ENCODE data around the gene ASTE1. TPM values are rescaled to one million over a fixed set of nuclear protein-coding genes. Genes with fewer than 3 reads are reported as not detected.

Gene ASTE1
- total RNA-seq, 3 donors from 2014 or later, result 9.4 to 15.3 (median 10.4) TPM

DNA sequence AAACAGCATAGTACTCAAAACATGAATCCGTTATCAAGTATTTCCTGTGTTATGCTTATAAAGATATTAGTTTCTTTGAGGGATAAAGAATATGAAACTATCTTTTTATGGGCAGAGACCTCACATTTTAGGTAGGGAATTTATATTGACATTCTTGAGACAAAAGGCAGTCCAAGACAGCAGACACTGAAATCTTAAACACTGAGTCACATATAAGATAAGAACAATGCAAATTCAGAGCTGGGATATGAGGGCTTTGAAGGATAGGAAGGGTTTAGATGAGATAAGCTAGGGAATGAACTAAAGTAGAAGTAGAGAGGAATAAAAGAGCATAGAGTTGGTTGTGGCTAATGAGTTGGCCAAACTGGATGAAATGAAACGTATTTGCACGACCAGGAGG, 58.4 kb downstream of the ASTE1 start:
- no peaks in the 10 kb centered on the region for H3K4me1 ChIP-seq (ENCODE audit: low read depth)
- no peak overlapping the region for H3K4me3 ChIP-seq
- intact Hi-C loops (cut with DNase I, micrococcal nuclease), result no loop called here
- ATAC-seq, result no peak
- no peak for DNase-seq
- TF ChIP-seq, protein P1, sequence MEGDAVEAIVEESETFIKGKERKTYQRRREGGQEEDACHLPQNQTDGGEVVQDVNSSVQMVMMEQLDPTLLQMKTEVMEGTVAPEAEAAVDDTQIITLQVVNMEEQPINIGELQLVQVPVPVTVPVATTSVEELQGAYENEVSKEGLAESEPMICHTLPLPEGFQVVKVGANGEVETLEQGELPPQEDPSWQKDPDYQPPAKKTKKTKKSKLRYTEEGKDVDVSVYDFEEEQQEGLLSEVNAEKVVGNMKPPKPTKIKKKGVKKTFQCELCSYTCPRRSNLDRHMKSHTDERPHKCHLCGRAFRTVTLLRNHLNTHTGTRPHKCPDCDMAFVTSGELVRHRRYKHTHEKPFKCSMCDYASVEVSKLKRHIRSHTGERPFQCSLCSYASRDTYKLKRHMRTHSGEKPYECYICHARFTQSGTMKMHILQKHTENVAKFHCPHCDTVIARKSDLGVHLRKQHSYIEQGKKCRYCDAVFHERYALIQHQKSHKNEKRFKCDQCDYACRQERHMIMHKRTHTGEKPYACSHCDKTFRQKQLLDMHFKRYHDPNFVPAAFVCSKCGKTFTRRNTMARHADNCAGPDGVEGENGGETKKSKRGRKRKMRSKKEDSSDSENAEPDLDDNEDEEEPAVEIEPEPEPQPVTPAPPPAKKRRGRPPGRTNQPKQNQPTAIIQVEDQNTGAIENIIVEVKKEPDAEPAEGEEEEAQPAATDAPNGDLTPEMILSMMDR (IDR thresholded peaks at IDR 0.05), result no peak
- H3K9me3 ChIP-seq, result no peaks in the 10 kb centered on the region
- no peaks in the 10 kb centered on the region for H3K36me3 ChIP-seq (ENCODE audit: low read depth)

DNA sequence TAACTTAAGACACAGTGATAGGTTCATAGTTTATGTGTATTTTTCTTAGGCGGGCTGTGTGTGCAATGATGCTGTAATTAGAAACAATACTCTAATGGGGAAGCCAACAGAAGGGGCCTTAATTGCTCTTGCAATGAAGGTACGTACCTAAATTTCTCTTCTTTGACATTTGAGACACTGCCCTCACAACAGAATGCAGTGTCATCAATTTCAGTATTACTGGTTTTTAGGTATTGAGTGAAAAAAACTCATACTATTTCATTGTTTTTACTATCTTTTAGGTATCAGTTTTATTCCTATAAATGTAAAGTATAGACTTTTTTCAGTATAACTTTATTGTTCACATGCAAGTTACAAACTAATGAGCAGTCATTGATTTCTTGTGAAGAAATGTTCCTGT, 59.3 kb downstream of the ASTE1 start:
- Histone ChIP-seq H3K4me1 (ENCODE audit: low read depth) (no peaks in the 10 kb centered on the region), H3K36me3 (ENCODE audit: low read depth) (no peaks in the 10 kb centered on the region), H3K4me3 (no peak overlapping the region), H3K9me3 (no peaks in the 10 kb centered on the region)
- TF ChIP-seq, protein P1 (IDR thresholded peaks at IDR 0.05), result no peak
- ATAC-seq, result no peak
- intact Hi-C loops (cut with DNase I, micrococcal nuclease), result no loop called here
- no peak for DNase-seq

DNA sequence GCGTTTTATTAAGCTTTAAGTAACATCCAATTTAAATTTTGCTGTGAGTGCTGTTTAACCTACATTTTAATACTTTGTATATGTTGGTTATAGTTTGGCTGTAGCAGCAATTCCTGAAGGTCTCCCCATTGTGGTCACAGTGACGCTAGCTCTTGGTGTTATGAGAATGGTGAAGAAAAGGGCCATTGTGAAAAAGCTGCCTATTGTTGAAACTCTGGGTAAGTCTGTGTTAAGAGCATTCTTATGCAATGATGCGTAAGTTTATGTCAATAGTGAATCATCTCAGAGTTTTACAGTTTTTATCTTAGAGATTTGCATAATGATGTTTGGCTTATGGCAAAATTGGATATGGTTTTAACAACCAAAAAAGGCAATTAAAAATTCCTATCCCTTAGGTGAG, 62.7 kb downstream of the ASTE1 start:
- TF ChIP-seq, protein P1 (IDR thresholded peaks at IDR 0.05), result no peak
- H3K4me3 ChIP-seq, result no peak overlapping the region
- DNase-seq (no peak), ATAC-seq (peak; percentile 58)
- H3K4me1 ChIP-seq (ENCODE audit: low read depth), result no peaks in the 10 kb centered on the region
- no peaks in the 10 kb centered on the region for H3K9me3 ChIP-seq
- intact Hi-C loops (cut with DNase I, micrococcal nuclease), result no loop called here
- H3K36me3 ChIP-seq (ENCODE audit: low read depth), result no peaks in the 10 kb centered on the region

Other genes starting within 250 kb of the ASTE1 start
- 10 to 100 TPM; 54.9 to 61.6 (median 56.9) TPM for gene ATP2C1, start 132.7 kb downstream of the ASTE1 start, total RNA-seq
- gene NEK11, start 52 bp upstream of the ASTE1 start, total RNA-seq, result 1 to 10 TPM; 3.9 to 9.4 (median 5.8) TPM